GM23338 (cell line): ENCODE results near the gene TTC17. TPM values are rescaled to one million over a fixed set of nuclear protein-coding genes. Genes with fewer than 3 reads are reported as not detected.
A peak's percentile ranks its signal among the peaks of the same experiment; 100 is the strongest.

Experiments used
- ATAC-seq: fragments of 200-7000 bp; cut with Tn5 transposase; 3 replicates; pipeline ENCODE4 v1.9.1; 2020
- DNase-seq: peaks from one replicate; pipeline ENCODE4 v3.0.0-alpha.2; 2015; ENCODE audit warnings: low spot score
- H2AFZ ChIP-seq: fragments of 200-600 bp; sonication (generic); 2 replicates; pipeline ENCODE4 v1.8.0; 2016; ENCODE audit warnings: antibody characterized with exemption, mild to moderate bottlenecking, moderate library complexity
- H3F3A ChIP-seq: fragments of 200-600 bp; sonication (generic); replicated peaks from 2 replicates; pipeline ENCODE4 v1.8.0; 2017; ENCODE audit warnings: antibody characterized with exemption, mixed run types, low read depth
- H3K27ac ChIP-seq: fragments of 200-600 bp; sonication (generic); 2 replicates; pipeline ENCODE4 v1.6.1; 2016; ENCODE audit warnings: low read depth
- H3K27me3 ChIP-seq: fragments of 200-600 bp; sonication (generic); 2 replicates; pipeline ENCODE4 v1.8.0; 2016; ENCODE audit warnings: mild to moderate bottlenecking, mixed run types, moderate library complexity; ENCODE audit not compliant: insufficient read depth
- H3K36me3 ChIP-seq: fragments of 200-600 bp; sonication (generic); 2 replicates; pipeline ENCODE4 v1.8.0; 2016; ENCODE audit warnings: mild to moderate bottlenecking; ENCODE audit not compliant: insufficient read depth
- H3K4me1 ChIP-seq: fragments of 200-600 bp; sonication (generic); 2 replicates; pipeline ENCODE4 v1.8.0; 2016; ENCODE audit warnings: mild to moderate bottlenecking, moderate library complexity; ENCODE audit not compliant: insufficient read depth
- H3K4me2 ChIP-seq: fragments of 200-600 bp; sonication (generic); 2 replicates; pipeline ENCODE4 v1.7.1; 2017; ENCODE audit warnings: mixed run types
- H3K4me3 ChIP-seq: fragments of 200-600 bp; sonication (generic); 2 replicates; pipeline ENCODE4 v1.6.1; 2016; ENCODE audit warnings: mixed run types
- H3K79me2 ChIP-seq: fragments of 200-600 bp; sonication (generic); replicated peaks from 2 replicates; pipeline ENCODE4 v1.8.0; 2017; ENCODE audit warnings: mild to moderate bottlenecking; ENCODE audit not compliant: insufficient read depth
- H3K9me2 ChIP-seq: fragments of 200-600 bp; sonication (generic); 2 replicates; pipeline ENCODE4 v1.8.0; 2017; ENCODE audit not compliant: insufficient read depth
- H4K20me1 ChIP-seq: fragments of 200-600 bp; sonication (generic); replicated peaks from 2 replicates; pipeline ENCODE4 v1.8.0; 2017; ENCODE audit warnings: mild to moderate bottlenecking; ENCODE audit not compliant: insufficient read depth
- H3K27ac Mint-ChIP-seq: 2 replicates; pipeline ENCODE4 v1.8.0; 2020; ENCODE audit warnings: inconsistent platforms, mild to moderate bottlenecking, moderate library complexity, mixed read lengths
- H3K27me3 Mint-ChIP-seq: 3 replicates; pipeline ENCODE4 v1.8.0; 2022; ENCODE audit warnings: low read depth, mild to moderate bottlenecking, moderate library complexity, mixed read lengths, inconsistent platforms; ENCODE audit not compliant: insufficient read depth, poor library complexity
- H3K36me3 Mint-ChIP-seq: 3 replicates; pipeline ENCODE4 v1.8.0; 2021; ENCODE audit warnings: low read depth, mild to moderate bottlenecking, inconsistent platforms, moderate library complexity, mixed read lengths
- H3K4me1 Mint-ChIP-seq: 3 replicates; pipeline ENCODE4 v1.8.0; 2020; ENCODE audit warnings: mild to moderate bottlenecking, inconsistent platforms, mixed read lengths
- H3K4me3 Mint-ChIP-seq: 3 replicates; pipeline ENCODE4 v1.8.0; 2021; ENCODE audit warnings: moderate library complexity, mild to moderate bottlenecking, inconsistent platforms, mixed read lengths
- H3K9me3 Mint-ChIP-seq: 3 replicates; pipeline ENCODE4 v1.8.0; 2020; ENCODE audit warnings: moderate library complexity, mild to moderate bottlenecking, inconsistent platforms, mixed read lengths
- CREB1 ChIP-seq: fragments of 250-450 bp; sonication (Bioruptor Pico); IDR thresholded peaks from 2 replicates; pipeline ENCODE4 v1.5.0; 2020; ENCODE audit warnings: low read depth, mild to moderate bottlenecking, moderate library complexity
- CTCF ChIP-seq, 2 experiments: fragments of 200-600 bp in 1 of 2; sonication (generic) in 1 of 2; conservative IDR thresholded peaks; 2 replicates each; pipeline versions ENCODE4 v1.5.1 to v1.6.1; 2016 to 2017; ENCODE audit warnings: antibody characterized with exemption in 2 of 2, low read depth in 2 of 2, mild to moderate bottlenecking in 2 of 2, moderate library complexity in 1 of 2
- ETS1 ChIP-seq: IDR thresholded peaks from 2 replicates; pipeline ENCODE4 v1.6.1; 2016; ENCODE audit warnings: antibody characterized with exemption
- EZH2 ChIP-seq: fragments of 200-600 bp; sonication (generic); IDR thresholded peaks from one replicate; pipeline ENCODE4 v1.8.0; 2017; ENCODE audit warnings: antibody characterized with exemption, mild to moderate bottlenecking, low read depth; ENCODE audit not compliant: unreplicated experiment
- EZH2phosphoT487 ChIP-seq: fragments of 200-600 bp; sonication (generic); IDR thresholded peaks from one replicate; pipeline ENCODE4 v1.8.1; 2018; ENCODE audit warnings: antibody characterized with exemption; ENCODE audit not compliant: unreplicated experiment
- JUNB ChIP-seq: IDR thresholded peaks from one replicate; pipeline ENCODE4 v1.6.1; 2016; ENCODE audit warnings: antibody characterized with exemption; ENCODE audit not compliant: unreplicated experiment
- NANOG ChIP-seq: IDR thresholded peaks from 2 replicates; pipeline ENCODE4 v1.6.1; 2016; ENCODE audit warnings: antibody characterized with exemption, borderline replicate concordance
- POLR2AphosphoS5 ChIP-seq: IDR thresholded peaks from 2 replicates; pipeline ENCODE4 v1.6.1; 2016; ENCODE audit warnings: antibody characterized with exemption, low read depth
- REST ChIP-seq: IDR thresholded peaks from one replicate; pipeline ENCODE4 v1.6.1; 2018; ENCODE audit warnings: antibody characterized with exemption; ENCODE audit not compliant: unreplicated experiment
- STAT1 ChIP-seq: IDR thresholded peaks from one replicate; pipeline ENCODE4 v1.6.1; 2016; ENCODE audit warnings: antibody characterized with exemption; ENCODE audit not compliant: unreplicated experiment
- ZNF114 ChIP-seq: fragments of 250-450 bp; sonication (Bioruptor Pico); IDR thresholded peaks from 2 replicates; pipeline ENCODE4 v1.5.0; 2020; ENCODE audit warnings: mild to moderate bottlenecking, moderate library complexity
- polyA plus RNA-seq: library from polyadenylated mRNA; unstranded; fragments of >200 nt; fragmentation: Nextera tagmentation; extraction: Ambion mirVana; gene quantifications from 2 replicates; pipeline ENCODE4 v1.2.1, GENCODE V29; 2016
- total RNA-seq: library from RNA; depleted of rRNA; stranded (reverse); fragments of >200 nt; shearing (Covaris generic); gene quantifications from 2 replicates; pipeline ENCODE4 v1.2.3, GENCODE V29; 2014

The TTC17 gene
- total and polyA plus RNA-seq, 2 experiments from 2014 or later: 59.3 to 87.9 TPM

GRCh38 chr11:43403357-43404231, 44.9 kb downstream of the TTC17 start (continued):
- TF ChIP-seq CREB1 (CRISPR knock-in tag) (no peak), EZH2phosphoT487 (no peak), ETS1 (no peak), NANOG (no peak)

GRCh38 chr11:43404406-43404805, 45.7 kb downstream of the TTC17 start:
- Histone ChIP-seq H3K27me3 (no peaks in the 10 kb centered on the region), H3F3A (no peaks in the 10 kb centered on the region), H4K20me1 (no peaks in the 10 kb centered on the region; the same call in 1 of the 2 replicates), H3K9me2 (no peaks in the 10 kb centered on the region), H3K36me3 (peaks cover 40% of the 10 kb centered on the region), H3K27ac (peak overlapping the region; percentile 64; the same call in 1 of the 2 replicates), H3K79me2 (no peaks in the 10 kb centered on the region), H2AFZ (no peak overlapping the region), H3K4me1 (peaks cover 6% of the 10 kb centered on the region; the same call in 1 of the 2 replicates), H3K4me2 (no peak overlapping the region), H3K4me3 (no peak overlapping the region)
- no peak for ATAC-seq
- H3K27ac Mint-ChIP-seq: peak overlapping the region; percentile 89; the same call in 1 of the 2 replicates
- H3K36me3 Mint-ChIP-seq: peaks cover 40% of the 10 kb centered on the region; the same call in 2 of the 3 replicates
- no peaks in the 10 kb centered on the region for H3K9me3 Mint-ChIP-seq
- H3K4me1 Mint-ChIP-seq: peaks cover 14% of the 10 kb centered on the region
- no peaks in the 10 kb centered on the region for H3K27me3 Mint-ChIP-seq
- no peak for DNase-seq
- no peak for TF ChIP-seq CREB1 (CRISPR knock-in tag)
- no peak for TF ChIP-seq EZH2
- no peak for TF ChIP-seq POLR2AphosphoS5
- no peak overlapping the region for H3K4me3 Mint-ChIP-seq

GRCh38 chr11:43404836-43405479, 46.2 kb downstream of the TTC17 start:
- H3K27ac Mint-ChIP-seq: peak overlapping the region; percentile 91; the same call in 1 of the 2 replicates
- peaks cover 40% of the 10 kb centered on the region; the same call in 2 of the 3 replicates for H3K36me3 Mint-ChIP-seq
- Histone ChIP-seq H3K4me1 (peaks cover under 1% of the 10 kb centered on the region; the same call in 1 of the 2 replicates), H3F3A (no peaks in the 10 kb centered on the region), H4K20me1 (no peaks in the 10 kb centered on the region), H2AFZ (no peak overlapping the region), H3K4me3 (no peak overlapping the region), H3K27ac (no peak overlapping the region), H3K4me2 (no peak overlapping the region), H3K27me3 (no peaks in the 10 kb centered on the region), H3K79me2 (no peaks in the 10 kb centered on the region), H3K36me3 (peaks cover 46% of the 10 kb centered on the region), H3K9me2 (no peaks in the 10 kb centered on the region)
- H3K4me3 Mint-ChIP-seq: no peak overlapping the region
- DNase-seq (no peak), ATAC-seq (no peak)
- no peaks in the 10 kb centered on the region for H3K27me3 Mint-ChIP-seq
- H3K4me1 Mint-ChIP-seq: peaks cover 9% of the 10 kb centered on the region; the same call in 2 of the 3 replicates
- H3K9me3 Mint-ChIP-seq: no peaks in the 10 kb centered on the region
- TF ChIP-seq STAT1 (no peak), REST (no peak), ZNF114 (CRISPR knock-in tag) (no peak), EZH2phosphoT487 (no peak), JUNB (no peak), CTCF (conservative IDR thresholded peaks at IDR 0.05; ENCODE audit: low read depth in 2 of 2) (no peak)
